Measurements from ENCODE around the gene BTRC.

The BTRC gene

GRCh38 chr10:101444058-101444898, 90.3 kb downstream of the BTRC start:
- DNase-seq (ENCODE audit: low read depth in 3 of 3) = no peak

GRCh38 chr10:101446071-101446470, 92.1 kb downstream of the BTRC start:
- DNase-seq (ENCODE audit: low read depth in 3 of 3) = no peak

DNA sequence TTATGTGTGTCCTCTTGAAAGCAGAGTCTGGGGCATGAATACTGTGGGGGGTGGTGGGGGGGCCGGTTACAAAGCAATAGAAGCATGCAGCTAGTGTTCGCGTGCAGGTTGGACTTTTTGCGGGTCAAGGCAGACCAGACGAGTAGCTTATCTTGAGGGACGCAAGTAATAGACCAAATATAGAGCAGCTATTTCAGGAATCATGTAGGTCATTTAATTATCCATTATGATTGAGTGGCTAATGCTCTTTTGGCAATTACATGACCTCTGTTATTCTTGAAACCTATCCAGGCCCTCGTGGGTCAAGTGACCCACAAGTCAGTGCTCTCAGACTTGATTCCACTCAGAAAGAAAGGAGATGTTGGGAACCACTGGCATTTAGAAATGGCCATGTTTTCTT, 93.0 kb downstream of the BTRC start:
- DNase-seq (ENCODE audit: low read depth in 3 of 3) = no peak

- no peak for DNase-seq (ENCODE audit: low read depth in 3 of 3)
These were observed 93.5 kb downstream of the BTRC start for GRCh38 chr10:101447477-101447876.

- no peak for DNase-seq (ENCODE audit: low read depth in 3 of 3)
These were observed 96.5 kb downstream of the BTRC start for GRCh38 chr10:101450277-101451080.

DNA sequence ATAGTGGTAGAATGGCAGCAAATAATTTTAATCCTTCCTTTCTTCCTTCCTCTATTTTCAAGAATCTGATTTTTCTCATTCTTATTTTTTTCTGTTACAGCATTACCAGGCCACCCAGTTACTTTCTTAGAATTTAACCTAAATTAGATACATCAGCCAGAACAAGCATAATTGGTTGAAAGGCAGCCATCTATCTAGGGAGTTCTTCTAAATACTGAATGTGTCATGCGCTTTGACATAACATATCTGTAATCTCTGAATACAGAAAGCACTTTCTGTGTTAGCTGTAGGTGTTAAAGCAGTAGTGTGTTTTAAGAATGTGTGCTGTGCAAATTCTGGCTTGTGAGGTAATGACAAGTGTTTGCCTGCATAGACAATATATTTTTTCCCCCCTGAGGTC, 97.3 kb downstream of the BTRC start:
- no peak for DNase-seq (ENCODE audit: low read depth in 3 of 3)

- DNase-seq (ENCODE audit: low read depth in 3 of 3) = no peak
These were observed 97.7 kb downstream of the BTRC start for GRCh38 chr10:101451667-101452069.

- no peak for DNase-seq (ENCODE audit: low read depth in 3 of 3)
These were observed 98.2 kb downstream of the BTRC start for GRCh38 chr10:101452176-101452575.

DNA sequence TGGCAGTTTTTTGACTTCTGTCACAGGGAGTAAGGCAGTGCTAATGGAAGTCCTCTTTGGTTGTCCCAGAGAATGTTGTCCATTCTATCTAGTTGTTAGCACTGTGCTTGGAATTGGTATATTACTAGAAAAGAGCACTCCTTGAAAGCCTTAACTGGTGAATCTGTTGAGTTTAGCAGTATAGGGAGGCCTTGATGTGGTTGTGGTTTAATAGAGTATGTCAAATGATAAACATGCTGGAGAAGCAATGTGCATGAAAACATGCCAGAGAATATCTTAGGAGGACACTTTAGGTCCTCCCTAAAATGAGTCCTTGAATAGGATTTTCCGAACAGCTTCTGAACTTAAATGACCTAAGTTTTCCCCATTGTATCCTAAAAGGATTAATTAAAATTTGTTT, 98.6 kb downstream of the BTRC start:
- no peak for DNase-seq (ENCODE audit: low read depth in 3 of 3)

GRCh38 chr10:101453318-101453717, 99.4 kb downstream of the BTRC start:
- DNase-seq (ENCODE audit: low read depth in 3 of 3) = no peak

GRCh38 chr10:101453791-101454718, 100.1 kb downstream of the BTRC start:
- no peak for DNase-seq (ENCODE audit: low read depth in 3 of 3)

DNA sequence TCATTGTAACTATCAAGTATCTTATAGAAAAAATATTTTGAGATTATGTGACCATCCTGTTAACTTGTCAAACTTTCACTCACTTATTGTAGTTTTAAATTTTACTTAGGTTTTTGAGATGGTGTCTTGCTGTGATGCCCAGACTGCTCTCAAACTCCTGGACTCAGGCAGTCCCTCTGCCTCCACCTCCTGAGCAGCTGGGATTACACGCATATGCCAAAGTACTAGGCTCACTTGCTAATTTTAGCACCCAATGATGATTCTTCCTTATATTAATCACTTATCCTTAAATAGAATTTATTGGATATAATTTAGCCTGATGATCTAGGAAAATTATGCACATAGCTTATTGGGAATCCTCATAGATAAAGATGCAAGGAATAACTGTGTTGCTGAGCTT, 104.9 kb downstream of the BTRC start:
- no peak for DNase-seq (ENCODE audit: low read depth in 3 of 3)

- DNase-seq (ENCODE audit: low read depth in 3 of 3) = no peak
These were observed 110.1 kb downstream of the BTRC start for GRCh38 chr10:101464082-101464481.

DNA sequence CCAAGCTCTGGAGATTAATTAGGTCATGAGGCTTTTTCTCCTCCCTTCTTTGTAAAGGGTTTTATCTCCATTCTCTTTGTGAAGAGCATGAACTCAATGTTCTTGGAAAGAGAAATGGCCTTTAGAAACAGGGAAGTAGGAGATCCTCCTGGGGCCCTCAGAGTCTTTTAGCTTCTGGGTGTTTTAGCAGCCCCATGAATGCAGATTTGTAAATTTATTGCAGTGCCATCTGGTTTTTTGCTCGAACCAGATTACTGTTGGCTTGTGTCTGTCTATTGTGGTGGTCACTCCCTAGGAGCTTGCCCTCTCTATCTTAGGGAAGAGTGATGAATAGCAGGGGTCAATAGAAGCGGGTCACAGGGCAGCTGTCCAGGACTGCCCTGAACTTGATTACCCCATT, 110.6 kb downstream of the BTRC start:
- DNase-seq (ENCODE audit: low read depth in 3 of 3) = no peak

- no peak for DNase-seq (ENCODE audit: low read depth in 3 of 3)
These were observed 112.3 kb downstream of the BTRC start for GRCh38 chr10:101466016-101466912.

DNA sequence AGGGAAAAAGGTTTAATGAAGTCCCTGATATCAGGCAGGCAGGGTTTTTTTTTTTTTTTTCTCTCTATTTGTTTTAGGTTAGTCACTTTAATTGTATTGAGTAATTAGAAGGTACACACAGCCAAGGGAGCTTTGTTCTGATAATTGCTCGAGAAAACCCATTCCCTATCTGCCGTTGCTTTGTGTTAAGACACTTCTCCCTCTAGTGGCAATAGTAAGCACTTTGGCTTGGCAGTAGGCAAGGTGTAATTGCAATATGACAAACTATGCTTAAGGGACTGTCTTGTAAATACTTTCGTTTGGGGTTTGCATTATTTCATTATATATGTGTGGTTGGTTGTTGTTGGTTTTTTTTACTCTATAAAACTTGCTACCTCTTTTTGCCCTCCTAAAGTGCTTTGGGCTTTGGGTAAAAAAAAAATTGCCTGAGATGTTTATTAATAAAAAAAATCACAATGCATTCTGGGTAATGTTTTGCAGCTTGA, 113.4 kb downstream of the BTRC start:
- DNase-seq (ENCODE audit: low read depth in 3 of 3) = no peak

- DNase-seq (ENCODE audit: low read depth in 3 of 3) = no peak
These were observed 114.2 kb downstream of the BTRC start for GRCh38 chr10:101468159-101468558.

GRCh38 chr10:101476383-101476782, 122.4 kb downstream of the BTRC start:
- no peak for DNase-seq (ENCODE audit: low read depth in 3 of 3)

GRCh38 chr10:101478956-101479355, 125.0 kb downstream of the BTRC start:
- no peak for DNase-seq (ENCODE audit: low read depth in 3 of 3)

DNA sequence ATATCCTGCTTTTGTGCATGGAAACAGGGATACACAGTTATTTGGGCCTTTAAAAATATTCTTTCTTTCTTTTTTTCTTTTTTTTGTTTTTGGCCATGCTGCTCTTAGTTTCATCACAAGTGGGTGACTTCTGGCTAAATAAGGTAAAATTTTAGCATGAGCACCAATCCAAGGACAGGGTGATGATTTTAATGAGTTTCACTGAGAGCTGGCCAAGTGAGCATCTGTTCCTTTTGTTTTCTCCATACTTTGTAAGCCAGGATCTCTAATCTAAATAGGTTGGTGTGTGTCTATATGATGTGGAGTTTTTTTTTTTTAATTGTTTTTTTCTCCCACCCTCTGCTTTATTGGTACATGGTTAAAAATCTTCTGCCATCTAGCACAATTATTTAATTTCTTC, 127.3 kb downstream of the BTRC start:
- DNase-seq (ENCODE audit: low read depth in 3 of 3) = no peak

GRCh38 chr10:101482568-101482967, 128.6 kb downstream of the BTRC start:
- no peak for DNase-seq (ENCODE audit: low read depth in 3 of 3)

Measured in stimulated activated CD4-positive, alpha-beta T cell treated with anti-CD3 and anti-CD28 coated beads, TNF-alpha, amount 100 ng/mL, for 4 hours (primary cell).